Epithelial cell of esophagus (primary cell): Measurements from ENCODE around the gene LPIN2.
A peak's percentile ranks its signal among the peaks of the same experiment; 100 is the strongest.
"Not testable (repeated sequence)": the region's sequence is repeated elsewhere in the genome, so short reads cannot be mapped to it uniquely, and the experiment has no call there.

Experiments used
- DNase-seq: peaks from one replicate; pipeline ENCODE4 v3.0.0; 2010; ENCODE audit warnings: low read depth
- H3K4me3 ChIP-seq: 2 replicates; pipeline ENCODE4 v1.5.1; 2011; ENCODE audit warnings: mild to moderate bottlenecking, low read length, control low read depth
- TF ChIP-seq, protein P1 (sequence below): IDR thresholded peaks from 2 replicates; pipeline ENCODE4 v1.5.1; 2011; ENCODE audit warnings: low read depth, mild to moderate bottlenecking, low read length, control low read depth, inconsistent platforms; ENCODE audit not compliant: insufficient read depth; ENCODE audit errors: missing control alignments

Gene LPIN2

DNA sequence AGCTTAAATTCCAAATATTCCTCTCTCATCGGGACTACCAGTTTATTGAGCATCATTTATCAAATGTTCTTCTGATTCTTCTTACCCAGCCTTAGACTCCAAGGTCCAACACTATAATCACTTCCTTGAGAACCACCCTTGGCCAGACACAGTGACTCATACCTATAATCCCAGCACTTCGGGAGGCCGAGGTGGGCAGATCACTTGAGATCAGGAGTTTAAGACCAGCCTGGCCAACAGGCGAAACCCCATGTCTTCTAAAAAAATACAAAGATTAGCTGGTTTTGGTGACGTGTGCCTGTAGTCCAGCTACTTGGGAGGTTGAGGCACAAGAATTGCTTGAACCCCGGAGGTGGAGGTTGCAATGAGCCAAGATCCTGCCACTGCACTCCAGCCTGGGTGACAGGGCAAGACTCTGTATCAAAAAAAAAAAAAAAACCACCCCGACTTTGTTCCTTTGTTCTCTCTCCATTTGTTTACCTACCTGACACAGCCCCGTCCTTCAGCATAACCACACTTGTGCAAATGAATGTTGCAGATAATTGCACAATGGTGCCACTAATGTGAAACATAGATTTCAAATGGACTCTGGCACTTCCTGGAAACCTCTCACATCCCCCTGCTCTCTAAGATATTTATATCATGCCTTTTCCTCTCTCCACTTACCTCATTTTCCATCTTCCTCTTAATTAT lies 38.9 kb upstream of the LPIN2 start:
- DNase-seq = peak; percentile 47
- TF ChIP-seq, protein P1, sequence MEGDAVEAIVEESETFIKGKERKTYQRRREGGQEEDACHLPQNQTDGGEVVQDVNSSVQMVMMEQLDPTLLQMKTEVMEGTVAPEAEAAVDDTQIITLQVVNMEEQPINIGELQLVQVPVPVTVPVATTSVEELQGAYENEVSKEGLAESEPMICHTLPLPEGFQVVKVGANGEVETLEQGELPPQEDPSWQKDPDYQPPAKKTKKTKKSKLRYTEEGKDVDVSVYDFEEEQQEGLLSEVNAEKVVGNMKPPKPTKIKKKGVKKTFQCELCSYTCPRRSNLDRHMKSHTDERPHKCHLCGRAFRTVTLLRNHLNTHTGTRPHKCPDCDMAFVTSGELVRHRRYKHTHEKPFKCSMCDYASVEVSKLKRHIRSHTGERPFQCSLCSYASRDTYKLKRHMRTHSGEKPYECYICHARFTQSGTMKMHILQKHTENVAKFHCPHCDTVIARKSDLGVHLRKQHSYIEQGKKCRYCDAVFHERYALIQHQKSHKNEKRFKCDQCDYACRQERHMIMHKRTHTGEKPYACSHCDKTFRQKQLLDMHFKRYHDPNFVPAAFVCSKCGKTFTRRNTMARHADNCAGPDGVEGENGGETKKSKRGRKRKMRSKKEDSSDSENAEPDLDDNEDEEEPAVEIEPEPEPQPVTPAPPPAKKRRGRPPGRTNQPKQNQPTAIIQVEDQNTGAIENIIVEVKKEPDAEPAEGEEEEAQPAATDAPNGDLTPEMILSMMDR = no peak
- H3K4me3 ChIP-seq = no peak overlapping the region

DNA sequence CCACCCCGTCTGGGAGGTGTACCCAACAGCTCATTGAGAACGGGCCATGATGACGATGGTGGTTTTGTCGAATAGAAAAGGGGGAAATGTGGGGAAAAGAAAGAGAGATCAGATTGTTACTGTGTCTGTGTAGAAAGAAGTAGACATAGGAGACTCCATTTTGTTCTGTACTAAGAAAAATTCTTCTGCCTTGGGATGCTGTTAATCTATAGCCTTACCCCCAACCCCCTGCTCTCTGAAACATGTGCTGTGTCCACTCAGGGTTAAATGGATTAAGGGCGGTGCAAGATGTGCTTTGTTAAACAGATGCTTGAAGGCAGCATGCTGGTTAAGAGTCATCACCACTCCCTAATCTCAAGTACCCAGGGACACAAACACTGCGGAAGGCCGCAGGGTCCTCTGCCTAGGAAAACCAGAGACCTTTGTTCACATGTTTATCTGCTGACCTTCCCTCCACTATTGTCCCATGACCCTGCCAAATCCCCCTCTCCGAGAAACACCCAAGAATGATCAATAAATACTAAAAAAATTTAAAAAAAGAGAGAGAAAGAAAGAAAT lies 37.0 kb upstream of the LPIN2 start:
- H3K4me3 ChIP-seq, DNase-seq: not testable (repeated sequence)

DNA sequence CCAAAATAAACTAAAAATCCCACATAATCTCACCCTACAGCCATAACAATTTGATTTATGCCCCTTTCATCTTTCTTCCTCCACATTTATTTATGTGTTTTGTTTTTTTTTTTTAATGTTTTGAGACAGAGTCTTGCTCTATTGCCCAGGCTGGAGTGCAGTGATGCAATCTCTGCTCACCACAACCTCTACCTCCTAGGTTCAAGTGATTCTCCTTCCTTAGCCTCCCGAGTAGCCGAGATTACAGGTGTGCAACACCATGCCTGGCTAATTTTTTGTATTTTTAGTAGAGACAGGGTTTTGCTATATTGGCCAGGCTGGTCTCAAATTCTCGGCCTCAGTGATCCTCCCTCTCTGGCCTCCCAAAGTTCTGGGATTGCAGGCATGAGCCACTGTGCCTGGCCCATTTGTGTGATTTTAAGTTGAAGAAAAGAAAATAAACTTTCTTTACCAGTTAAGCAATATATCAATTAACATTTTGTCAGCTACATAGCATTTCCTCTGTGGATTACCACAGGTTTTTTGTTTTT lies 35.9 kb upstream of the LPIN2 start:
- TF ChIP-seq, protein P1 = no peak
- H3K4me3 ChIP-seq = no peak overlapping the region
- DNase-seq = no peak

DNA sequence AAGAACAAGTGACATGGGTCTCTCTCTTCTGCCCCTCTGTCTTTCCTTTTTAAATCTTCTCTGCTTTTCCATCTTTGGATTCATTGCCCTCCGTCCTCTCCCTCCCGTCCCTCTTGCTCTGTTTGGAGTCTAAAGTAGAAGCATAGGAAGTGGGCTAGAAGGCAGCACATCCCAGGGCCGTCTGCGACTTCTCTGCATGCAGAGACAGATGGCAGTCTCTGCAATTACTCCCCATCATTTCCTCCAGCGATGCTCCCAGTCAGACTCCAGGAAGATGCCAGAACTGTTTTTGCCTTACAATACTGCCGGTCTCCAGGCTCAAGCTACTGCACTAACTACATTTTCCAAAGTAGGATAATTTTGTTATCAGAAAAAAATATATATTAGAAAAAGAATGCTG lies 35.2 kb upstream of the LPIN2 start:
- DNase-seq = no peak
- TF ChIP-seq, protein P1 = no peak

DNA sequence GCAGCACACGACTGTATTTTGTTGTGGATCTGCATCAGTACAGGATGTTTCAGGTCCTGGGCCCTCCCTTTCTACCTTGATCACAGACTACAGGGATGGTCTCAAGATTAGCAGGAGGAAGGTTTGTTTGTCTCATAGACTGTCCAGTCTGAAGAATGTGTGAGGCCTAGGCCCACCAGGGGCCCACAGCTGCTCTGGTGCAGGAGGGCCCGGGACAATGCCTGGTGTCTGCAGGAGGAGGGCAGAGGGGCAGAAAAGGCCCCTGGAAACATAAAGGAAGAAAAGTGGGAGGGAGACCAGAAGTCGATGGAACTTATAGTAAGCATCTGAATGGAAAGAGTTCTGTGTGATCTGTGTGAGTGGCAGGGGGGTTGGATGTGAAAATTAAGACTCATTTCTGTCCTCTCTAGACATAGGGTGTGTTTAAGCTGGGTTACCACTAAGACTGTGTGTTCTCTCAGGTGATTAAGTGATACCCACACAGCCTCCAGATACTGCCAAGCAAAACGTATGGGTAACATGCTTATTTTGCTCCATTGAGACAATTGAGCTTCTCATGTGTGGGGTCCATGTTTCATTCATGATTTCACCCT lies 33.4 kb upstream of the LPIN2 start:
- TF ChIP-seq, protein P1 = no peak
- DNase-seq = no peak
- H3K4me3 ChIP-seq = no peak overlapping the region

More for the DNA sequence above, 35.2 kb upstream of the LPIN2 start:
- no peak overlapping the region for H3K4me3 ChIP-seq

DNA sequence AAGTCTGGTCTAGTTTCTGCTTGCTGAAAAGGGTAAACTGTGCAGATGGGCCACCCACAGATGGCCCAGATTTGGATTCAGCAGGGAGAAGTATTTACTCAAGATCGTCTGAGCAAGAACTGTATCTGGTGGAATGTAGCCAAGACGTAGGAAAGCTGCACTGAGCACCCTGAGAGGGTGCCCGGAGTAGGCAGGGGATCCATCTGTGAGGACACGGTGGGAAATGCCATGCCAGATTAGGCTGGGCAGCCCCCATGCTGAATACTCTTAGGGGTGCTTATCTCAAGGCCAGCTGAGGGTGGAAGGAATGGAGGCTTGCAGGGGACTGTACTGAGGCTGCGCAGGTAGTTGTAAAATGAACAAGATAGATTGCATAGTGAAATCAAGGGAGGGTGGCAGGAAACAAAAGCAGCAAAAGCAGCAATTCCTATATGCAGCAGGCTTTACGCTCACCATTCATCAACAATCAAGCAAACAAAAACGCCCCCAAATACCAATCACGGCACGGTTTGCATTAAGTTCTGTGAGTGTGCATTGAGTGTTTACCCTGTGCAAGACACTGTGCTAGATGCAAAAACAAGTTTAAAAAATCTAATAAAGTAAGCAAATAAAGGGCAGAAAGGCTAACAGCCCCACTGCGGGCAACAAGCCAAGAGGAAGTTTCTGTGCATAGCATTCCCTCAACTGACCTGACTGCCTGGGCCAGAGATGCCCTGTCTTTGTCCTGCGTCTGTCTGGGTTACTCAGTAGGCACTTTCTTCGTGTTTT lies 32.2 kb upstream of the LPIN2 start:
- H3K4me3 ChIP-seq = no peak overlapping the region
- DNase-seq = peak; percentile 55
- TF ChIP-seq, protein P1 = no peak

DNA sequence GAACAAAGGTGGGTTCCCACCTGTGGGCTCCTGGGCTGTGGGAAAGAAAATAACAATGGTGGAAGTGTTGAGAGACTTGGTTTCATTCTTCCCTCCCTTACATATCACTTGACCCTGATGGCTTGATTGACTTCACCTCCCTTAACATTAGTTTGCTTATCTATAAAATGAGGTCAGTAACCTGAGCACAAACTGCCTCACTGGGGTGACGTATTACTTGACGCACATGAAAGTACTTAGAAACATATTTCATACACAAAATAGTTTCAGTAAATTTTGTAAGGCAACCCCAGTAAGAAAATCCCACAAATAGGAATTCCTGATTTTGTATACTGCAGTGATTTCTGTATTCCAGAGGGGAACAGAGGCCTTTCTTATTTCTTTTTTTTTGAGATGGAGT lies 29.4 kb upstream of the LPIN2 start:
- H3K4me3 ChIP-seq = no peak overlapping the region
- TF ChIP-seq, protein P1 = no peak
- no peak for DNase-seq
